ENCODE results near the gene RNF152.

The RNF152 gene

DNA sequence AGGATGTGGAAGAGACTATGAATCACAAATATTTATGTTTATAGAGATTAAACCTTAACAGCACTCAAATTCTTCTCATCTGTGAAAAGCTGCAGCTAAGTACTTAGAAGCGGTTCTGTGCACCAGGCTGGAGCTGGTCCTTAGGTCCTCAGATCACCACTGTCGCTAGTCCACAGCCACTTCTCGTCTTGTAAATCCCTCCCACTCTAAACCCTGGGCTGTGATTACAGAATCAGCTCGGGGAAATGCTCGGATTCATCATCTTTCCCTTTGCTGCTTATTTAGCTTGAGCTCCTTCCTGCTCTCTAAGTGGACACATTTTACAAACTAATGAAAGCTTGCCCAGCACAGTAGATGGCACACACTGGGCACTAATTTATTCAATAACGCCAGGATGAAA, 61.7 kb downstream of the RNF152 start:
- peaks cover 4% of the 10 kb centered on the region for H3K4me1 ChIP-seq (ENCODE audit: insufficient read depth, low read length)

DNA sequence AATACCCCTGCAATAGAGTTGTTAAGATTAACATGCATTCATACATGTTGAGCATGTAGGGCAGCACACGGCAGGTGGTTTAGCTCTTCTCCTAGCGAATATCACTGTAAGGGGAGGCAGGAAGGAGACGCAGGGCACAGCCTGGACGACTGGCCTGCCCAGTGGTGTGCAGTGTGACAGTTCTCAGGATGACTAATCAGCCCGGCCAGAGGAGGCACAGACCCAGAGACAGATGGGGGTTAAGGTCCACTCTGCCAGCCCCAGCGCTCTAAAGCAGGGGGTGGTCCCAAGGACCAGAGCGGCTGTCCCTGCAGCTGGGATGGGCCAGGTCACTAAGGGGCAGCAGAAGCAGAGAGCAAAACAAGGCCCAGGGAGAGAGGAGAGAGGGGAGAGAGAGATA, 63.7 kb downstream of the RNF152 start:
- no peaks in the 10 kb centered on the region for H3K36me3 ChIP-seq (ENCODE audit: insufficient read depth, low read length)
- peaks cover 4% of the 10 kb centered on the region for H3K4me1 ChIP-seq (ENCODE audit: insufficient read depth, low read length)
- H3K9ac ChIP-seq (ENCODE audit: low read depth, low read length) = no peak overlapping the region
- no peaks in the 10 kb centered on the region for H3K9me3 ChIP-seq (ENCODE audit: control insufficient read depth, insufficient read depth, low read length)

More for the DNA sequence above, 61.7 kb downstream of the RNF152 start:
- H3K36me3 ChIP-seq (ENCODE audit: insufficient read depth, low read length) = no peaks in the 10 kb centered on the region
- no peaks in the 10 kb centered on the region for H3K9me3 ChIP-seq (ENCODE audit: control insufficient read depth, insufficient read depth, low read length)
- no peak overlapping the region for H3K9ac ChIP-seq (ENCODE audit: low read depth, low read length)

DNA sequence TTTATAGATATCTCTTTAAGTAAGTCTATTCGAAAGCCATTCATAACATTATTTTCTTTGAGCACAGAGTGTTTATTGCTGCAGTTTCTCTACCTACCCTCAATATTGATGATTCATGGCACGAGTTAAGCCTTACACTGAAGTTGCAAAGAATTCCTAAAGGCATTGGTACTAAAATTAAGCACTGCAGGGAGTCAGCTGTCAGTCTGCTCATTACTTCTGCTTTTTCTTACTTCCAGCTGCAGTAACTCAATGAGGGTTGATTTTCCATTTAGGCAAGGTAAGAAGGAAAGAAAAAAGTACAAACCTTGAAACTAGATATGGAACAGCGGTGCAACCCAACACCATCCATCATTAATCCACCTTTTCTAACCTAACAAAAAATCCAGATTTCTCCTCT, 65.2 kb downstream of the RNF152 start:
- no peaks in the 10 kb centered on the region for H3K9me3 ChIP-seq (ENCODE audit: control insufficient read depth, insufficient read depth, low read length)
- no peak overlapping the region for H3K9ac ChIP-seq (ENCODE audit: low read depth, low read length)
- H3K36me3 ChIP-seq (ENCODE audit: insufficient read depth, low read length) = no peaks in the 10 kb centered on the region
- peaks cover 4% of the 10 kb centered on the region; the same call in 1 of the 2 replicates for H3K4me1 ChIP-seq (ENCODE audit: insufficient read depth, low read length)

DNA sequence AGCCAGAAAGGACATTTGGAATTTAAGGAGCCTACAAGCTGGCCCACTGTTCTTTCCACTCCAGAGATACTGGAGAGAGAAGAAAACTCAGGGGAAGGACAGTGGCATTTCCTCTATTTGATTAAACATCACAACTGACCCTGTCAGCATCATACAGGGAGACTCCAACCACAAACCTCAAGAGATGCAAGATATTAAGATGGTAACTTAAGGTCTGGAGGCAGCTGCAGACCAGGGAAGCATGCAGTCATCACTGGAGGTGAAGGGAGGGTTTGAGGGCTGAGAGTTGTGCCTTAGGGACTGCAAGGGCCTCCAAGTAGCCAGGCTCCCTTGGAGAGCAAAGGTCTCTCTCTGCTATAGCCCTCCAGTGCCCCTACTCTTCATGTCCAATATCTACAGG, 67.4 kb downstream of the RNF152 start:
- H3K9ac ChIP-seq (ENCODE audit: low read depth, low read length) = no peak overlapping the region
- H3K4me1 ChIP-seq (ENCODE audit: insufficient read depth, low read length) = peaks cover 4% of the 10 kb centered on the region; the same call in 1 of the 2 replicates
- no peaks in the 10 kb centered on the region for H3K36me3 ChIP-seq (ENCODE audit: insufficient read depth, low read length)
- H3K9me3 ChIP-seq (ENCODE audit: control insufficient read depth, insufficient read depth, low read length) = no peaks in the 10 kb centered on the region

DNA sequence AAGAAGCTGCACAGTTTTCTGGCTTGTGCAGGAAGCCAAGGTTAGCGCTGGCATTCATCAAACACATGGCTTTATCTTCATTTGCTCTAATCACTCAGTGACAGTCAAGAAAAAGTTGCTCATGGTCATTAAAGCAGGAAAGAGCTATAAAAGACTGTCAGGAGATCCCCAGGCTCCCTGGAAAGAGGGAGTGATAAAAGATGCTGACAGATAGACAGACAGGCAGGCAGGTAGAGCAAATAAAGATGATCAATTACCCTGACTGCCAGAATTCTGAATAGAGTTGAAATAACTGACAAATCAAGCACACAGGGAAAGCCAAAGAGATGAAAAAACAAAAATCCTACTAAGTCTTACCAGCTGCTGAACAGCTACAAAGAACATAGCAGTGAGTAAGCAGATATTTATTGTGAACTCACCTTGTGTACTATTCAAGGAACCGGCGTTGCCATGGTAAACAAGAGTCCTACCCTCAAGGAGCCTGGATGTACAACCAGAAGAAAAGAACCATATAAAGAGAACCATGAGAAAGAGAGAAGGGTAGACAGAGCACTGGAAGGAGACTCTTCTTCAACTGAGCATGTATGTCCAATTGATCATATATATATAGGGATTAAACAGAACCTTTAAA, 68.0 kb downstream of the RNF152 start:
- no peaks in the 10 kb centered on the region for H3K36me3 ChIP-seq (ENCODE audit: insufficient read depth, low read length)
- H3K9me3 ChIP-seq (ENCODE audit: control insufficient read depth, insufficient read depth, low read length) = no peaks in the 10 kb centered on the region
- H3K4me1 ChIP-seq (ENCODE audit: insufficient read depth, low read length) = peaks cover 4% of the 10 kb centered on the region; the same call in 1 of the 2 replicates
- no peak overlapping the region for H3K9ac ChIP-seq (ENCODE audit: low read depth, low read length)

DNA sequence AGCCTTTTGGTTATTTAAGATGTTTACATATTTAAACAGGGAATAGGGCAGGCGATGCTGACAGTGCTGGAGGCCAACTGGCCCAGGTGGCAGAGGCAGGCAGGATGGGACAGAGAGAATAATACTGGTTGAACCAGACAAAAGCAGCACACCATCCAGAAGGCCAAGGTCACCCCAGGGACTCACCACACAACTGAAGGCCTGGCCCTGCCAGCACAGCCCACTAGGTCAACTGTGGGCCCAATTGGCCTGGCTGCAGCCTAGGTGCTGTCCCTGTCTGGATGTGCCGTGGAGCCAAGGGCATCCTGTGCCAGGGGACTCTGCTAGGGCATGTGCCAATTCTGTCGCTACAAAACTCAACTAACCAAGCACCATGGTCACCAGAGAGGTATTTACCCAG, 69.2 kb downstream of the RNF152 start:
- H3K4me1 ChIP-seq (ENCODE audit: insufficient read depth, low read length) = peaks cover 4% of the 10 kb centered on the region; the same call in 1 of the 2 replicates
- H3K9ac ChIP-seq (ENCODE audit: low read depth, low read length) = no peak overlapping the region
- H3K36me3 ChIP-seq (ENCODE audit: insufficient read depth, low read length) = no peaks in the 10 kb centered on the region
- no peaks in the 10 kb centered on the region for H3K9me3 ChIP-seq (ENCODE audit: control insufficient read depth, insufficient read depth, low read length)

DNA sequence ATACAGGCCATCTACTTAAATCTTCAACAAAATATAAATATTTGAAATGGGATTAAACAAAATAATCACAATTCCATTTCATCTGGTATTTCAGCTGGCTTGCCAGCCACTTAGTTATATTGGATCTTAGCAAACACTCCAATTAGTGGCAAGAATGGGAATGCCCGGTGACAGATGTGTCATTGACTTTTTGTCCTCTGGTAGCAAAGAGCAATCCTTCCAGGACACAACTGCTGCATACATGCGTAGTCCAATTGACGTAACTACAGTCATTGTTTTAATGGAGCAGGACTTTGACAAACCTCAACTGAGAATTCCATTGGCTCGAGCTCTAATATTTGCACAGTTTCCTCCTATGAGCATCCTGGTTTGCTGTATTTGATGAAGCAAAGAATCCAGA, 69.9 kb downstream of the RNF152 start:
- no peak overlapping the region for H3K9ac ChIP-seq (ENCODE audit: low read depth, low read length)
- H3K36me3 ChIP-seq (ENCODE audit: insufficient read depth, low read length) = no peaks in the 10 kb centered on the region
- no peaks in the 10 kb centered on the region for H3K9me3 ChIP-seq (ENCODE audit: control insufficient read depth, insufficient read depth, low read length)
- H3K4me1 ChIP-seq (ENCODE audit: insufficient read depth, low read length) = peaks cover 4% of the 10 kb centered on the region; the same call in 1 of the 2 replicates

DNA sequence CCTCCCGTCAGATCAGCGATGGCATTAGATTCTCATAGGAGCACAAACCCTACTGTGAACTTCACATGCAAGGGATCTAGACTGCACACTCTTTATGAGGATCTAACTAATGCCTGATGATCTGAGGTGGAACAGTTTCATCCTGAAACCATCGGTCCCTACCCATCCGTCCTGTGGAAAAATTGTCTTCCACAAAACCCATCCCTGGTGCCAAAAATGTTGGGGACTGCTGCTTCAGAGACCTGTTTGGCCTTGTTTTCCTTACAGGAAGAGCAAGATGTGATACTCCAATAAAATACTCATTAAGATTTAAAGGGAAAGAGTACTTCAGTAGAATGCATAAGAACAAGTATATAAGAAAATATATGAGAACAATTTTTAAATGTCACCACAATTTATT, 71.1 kb downstream of the RNF152 start:
- no peaks in the 10 kb centered on the region for H3K36me3 ChIP-seq (ENCODE audit: insufficient read depth, low read length)
- H3K9ac ChIP-seq (ENCODE audit: low read depth, low read length) = no peak overlapping the region
- H3K4me1 ChIP-seq (ENCODE audit: insufficient read depth, low read length) = no peaks in the 10 kb centered on the region
- H3K9me3 ChIP-seq (ENCODE audit: control insufficient read depth, insufficient read depth, low read length) = no peaks in the 10 kb centered on the region

DNA sequence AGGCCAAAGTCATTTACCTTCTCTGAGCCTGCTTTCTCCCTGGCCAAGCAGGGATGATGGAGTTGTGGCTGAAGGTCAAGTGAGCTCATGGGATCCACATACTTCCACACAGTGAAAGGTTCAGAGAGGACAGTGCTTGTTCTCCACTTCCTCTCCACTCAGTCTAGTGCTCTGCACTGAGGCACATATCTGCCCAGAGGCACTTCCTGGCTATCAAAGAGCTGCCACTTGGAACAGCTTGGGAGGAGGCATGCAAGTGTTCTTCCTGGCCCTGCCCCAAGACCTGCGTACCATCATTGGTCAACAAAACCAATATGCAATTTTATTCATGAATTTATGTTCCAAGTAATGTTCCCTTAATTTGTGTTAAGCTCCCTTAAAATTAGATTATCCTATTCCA, 71.9 kb downstream of the RNF152 start:
- no peaks in the 10 kb centered on the region for H3K9me3 ChIP-seq (ENCODE audit: control insufficient read depth, insufficient read depth, low read length)
- no peaks in the 10 kb centered on the region; the same call in 1 of the 2 replicates for H3K36me3 ChIP-seq (ENCODE audit: insufficient read depth, low read length)
- H3K9ac ChIP-seq (ENCODE audit: low read depth, low read length) = no peak overlapping the region
- H3K4me1 ChIP-seq (ENCODE audit: insufficient read depth, low read length) = no peaks in the 10 kb centered on the region

DNA sequence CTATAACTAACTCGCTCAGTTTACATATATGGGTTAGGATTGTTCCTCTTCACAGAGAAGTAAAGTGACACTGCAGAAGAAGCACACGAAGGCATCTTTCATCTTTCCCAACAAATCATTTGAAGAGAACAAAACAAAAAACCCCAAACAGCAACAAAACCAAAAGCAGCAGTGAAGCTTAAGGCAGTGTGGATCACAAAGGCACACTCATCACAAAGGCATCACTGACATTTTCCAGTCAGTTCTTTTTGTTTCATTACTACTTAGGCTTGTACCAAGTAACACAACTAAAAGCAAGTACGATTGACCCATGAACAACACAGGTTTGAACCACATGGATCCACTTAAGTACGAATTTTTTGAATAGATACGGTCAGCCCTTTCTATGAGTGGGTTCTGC, 75.7 kb downstream of the RNF152 start:
- H3K9ac ChIP-seq (ENCODE audit: low read depth, low read length) = no peak overlapping the region
- no peaks in the 10 kb centered on the region; the same call in 1 of the 2 replicates for H3K36me3 ChIP-seq (ENCODE audit: insufficient read depth, low read length)
- no peaks in the 10 kb centered on the region for H3K9me3 ChIP-seq (ENCODE audit: control insufficient read depth, insufficient read depth, low read length)
- H3K4me1 ChIP-seq (ENCODE audit: insufficient read depth, low read length) = no peaks in the 10 kb centered on the region

DNA sequence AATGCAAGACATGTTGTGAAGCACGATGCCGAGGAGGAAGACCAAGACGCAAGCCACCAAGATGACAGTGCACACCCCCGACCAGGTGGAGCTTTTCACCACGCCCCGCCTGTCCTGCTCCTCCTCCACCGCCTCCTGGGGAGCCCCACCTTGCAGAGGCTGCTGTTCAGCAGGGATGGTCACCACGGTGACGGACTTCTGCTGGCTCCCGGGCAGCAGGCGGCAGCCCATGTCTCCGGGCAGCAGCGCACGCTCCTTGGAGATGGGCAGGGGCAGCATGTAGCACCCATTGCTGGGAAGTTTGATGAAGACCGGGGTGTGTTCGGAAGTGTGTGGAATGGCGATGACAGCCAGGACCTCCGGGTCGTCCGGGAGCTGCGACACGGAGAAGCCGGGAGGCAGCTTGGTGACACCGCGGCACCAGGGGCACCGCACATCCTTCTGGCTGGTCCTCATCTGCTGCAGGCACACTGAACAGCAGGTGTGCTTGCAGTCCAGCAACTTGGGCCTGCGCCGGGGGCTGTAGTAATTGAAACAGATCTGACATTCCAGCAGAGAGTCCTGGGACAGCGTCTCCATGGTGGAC, 76.8 kb downstream of the RNF152 start:
- no peaks in the 10 kb centered on the region for H3K9me3 ChIP-seq (ENCODE audit: control insufficient read depth, insufficient read depth, low read length)
- no peaks in the 10 kb centered on the region for H3K4me1 ChIP-seq (ENCODE audit: insufficient read depth, low read length)
- no peaks in the 10 kb centered on the region; the same call in 1 of the 2 replicates for H3K36me3 ChIP-seq (ENCODE audit: insufficient read depth, low read length)
- no peak overlapping the region for H3K9ac ChIP-seq (ENCODE audit: low read depth, low read length)

DNA sequence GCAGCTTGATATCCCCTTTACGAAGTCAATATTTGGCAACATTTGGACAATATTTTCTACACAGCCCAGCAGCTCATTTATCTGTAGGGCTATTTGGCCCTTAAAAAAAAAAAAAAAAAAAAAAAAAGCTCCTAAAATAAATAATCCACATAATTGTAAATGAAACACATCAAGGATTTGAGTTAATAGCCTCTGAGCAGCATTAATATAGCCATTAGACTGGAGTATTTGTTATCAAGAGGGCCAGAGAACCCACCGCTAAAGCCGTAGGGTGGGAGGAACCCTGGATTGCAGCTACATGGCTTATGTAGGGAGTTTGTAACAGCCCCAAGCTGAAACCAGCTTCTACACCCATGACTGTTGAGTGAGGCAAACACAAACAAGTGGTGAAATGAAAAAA, 84.5 kb downstream of the RNF152 start:
- Histone ChIP-seq H3K9me3 (ENCODE audit: control insufficient read depth, insufficient read depth, low read length) (no peaks in the 10 kb centered on the region), H3K36me3 (ENCODE audit: insufficient read depth, low read length) (no peaks in the 10 kb centered on the region), H3K9ac (ENCODE audit: low read depth, low read length) (no peak overlapping the region), H3K4me1 (ENCODE audit: insufficient read depth, low read length) (peaks cover 5% of the 10 kb centered on the region; the same call in 1 of the 2 replicates)

DNA sequence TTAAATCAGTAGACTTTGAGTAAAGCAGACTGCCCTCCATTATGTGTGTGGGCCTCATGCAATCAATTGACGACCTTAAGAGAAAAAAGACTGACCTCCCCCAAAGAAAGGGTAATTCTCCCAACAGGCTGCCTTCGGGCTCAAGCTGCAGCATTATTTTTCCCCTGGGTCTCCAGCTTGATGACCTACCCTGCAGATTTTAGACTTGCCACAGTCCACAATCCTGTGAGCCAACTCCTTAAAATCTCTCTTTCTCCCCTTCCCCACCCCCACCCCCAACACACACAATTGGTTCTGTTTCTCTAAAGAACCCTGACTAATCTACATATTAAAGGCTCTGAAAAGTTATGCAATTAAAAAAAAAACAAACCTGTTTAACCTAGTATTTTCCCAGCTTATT, 89.4 kb downstream of the RNF152 start:
- no peaks in the 10 kb centered on the region for H3K9me3 ChIP-seq (ENCODE audit: control insufficient read depth, insufficient read depth, low read length)
- peaks cover 5% of the 10 kb centered on the region; the same call in 1 of the 2 replicates for H3K4me1 ChIP-seq (ENCODE audit: insufficient read depth, low read length)
- no peaks in the 10 kb centered on the region for H3K36me3 ChIP-seq (ENCODE audit: insufficient read depth, low read length)
- H3K9ac ChIP-seq (ENCODE audit: low read depth, low read length) = no peak overlapping the region

DNA sequence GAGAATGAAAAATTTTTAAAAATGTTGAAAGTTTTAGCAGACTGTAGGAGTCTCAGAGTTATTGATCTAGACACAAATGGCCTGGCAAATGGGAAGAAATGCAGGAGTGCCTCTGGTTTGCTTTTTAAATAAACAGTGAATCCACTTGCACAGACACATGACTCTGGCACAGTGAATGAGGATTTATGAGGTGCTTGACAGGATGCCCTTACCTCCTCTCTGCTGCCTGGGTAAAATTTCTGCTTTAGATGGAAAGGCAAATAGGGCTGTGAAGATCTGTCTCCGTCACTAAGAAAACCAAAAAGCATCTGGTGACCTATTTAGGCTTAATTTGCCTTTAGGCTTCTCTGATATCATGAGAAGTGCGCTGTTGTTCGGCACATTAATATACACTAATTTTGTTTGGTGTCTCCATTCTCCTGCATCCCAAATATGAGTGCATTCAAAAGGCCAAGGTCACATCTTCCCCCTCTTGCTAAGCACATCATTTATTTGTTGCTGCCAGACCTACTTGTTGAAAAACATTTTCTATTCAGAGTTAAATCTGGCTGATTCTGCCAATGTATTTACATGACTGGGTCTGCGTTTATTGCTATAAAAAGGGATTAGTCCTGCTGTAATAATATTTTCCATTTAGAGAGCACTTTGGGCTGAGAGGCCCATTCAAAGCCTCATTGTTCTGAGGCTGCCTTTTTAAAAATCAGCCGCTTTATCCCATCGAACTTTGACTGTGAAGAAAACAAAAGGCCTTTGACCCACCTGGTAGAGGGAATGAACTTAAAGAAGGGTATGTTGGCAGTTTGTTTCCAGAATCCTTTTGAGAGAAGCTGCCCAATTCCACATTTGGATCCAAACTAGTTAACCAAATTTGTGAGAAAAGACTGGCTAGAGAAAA, 94.9 kb downstream of the RNF152 start:
- Histone ChIP-seq H3K4me1 (ENCODE audit: insufficient read depth, low read length) (no peaks in the 10 kb centered on the region), H3K36me3 (ENCODE audit: insufficient read depth, low read length) (no peaks in the 10 kb centered on the region), H3K9ac (ENCODE audit: low read depth, low read length) (no peak overlapping the region), H3K9me3 (ENCODE audit: control insufficient read depth, insufficient read depth, low read length) (no peaks in the 10 kb centered on the region)

All from ES-I3 (cell line).